Activated CD4-positive, alpha-beta T cell treated with anti-CD3 and anti-CD28 coated beads, Interleukin-2, amount 50 U/mL, for 24 hours (primary cell): ENCODE results near the gene TRMT112.
"Not testable (repeated sequence)": the region's sequence is repeated elsewhere in the genome, so short reads cannot be mapped to it uniquely, and the experiment has no call there.

Experiments
- DNase-seq, 2 donors: peaks; one replicate each; pipeline ENCODE4 v3.0.0-alpha.2; 2020; ENCODE audit warnings: low read depth in 1 of 2, low spot score in 1 of 2

The TRMT112 gene

DNA sequence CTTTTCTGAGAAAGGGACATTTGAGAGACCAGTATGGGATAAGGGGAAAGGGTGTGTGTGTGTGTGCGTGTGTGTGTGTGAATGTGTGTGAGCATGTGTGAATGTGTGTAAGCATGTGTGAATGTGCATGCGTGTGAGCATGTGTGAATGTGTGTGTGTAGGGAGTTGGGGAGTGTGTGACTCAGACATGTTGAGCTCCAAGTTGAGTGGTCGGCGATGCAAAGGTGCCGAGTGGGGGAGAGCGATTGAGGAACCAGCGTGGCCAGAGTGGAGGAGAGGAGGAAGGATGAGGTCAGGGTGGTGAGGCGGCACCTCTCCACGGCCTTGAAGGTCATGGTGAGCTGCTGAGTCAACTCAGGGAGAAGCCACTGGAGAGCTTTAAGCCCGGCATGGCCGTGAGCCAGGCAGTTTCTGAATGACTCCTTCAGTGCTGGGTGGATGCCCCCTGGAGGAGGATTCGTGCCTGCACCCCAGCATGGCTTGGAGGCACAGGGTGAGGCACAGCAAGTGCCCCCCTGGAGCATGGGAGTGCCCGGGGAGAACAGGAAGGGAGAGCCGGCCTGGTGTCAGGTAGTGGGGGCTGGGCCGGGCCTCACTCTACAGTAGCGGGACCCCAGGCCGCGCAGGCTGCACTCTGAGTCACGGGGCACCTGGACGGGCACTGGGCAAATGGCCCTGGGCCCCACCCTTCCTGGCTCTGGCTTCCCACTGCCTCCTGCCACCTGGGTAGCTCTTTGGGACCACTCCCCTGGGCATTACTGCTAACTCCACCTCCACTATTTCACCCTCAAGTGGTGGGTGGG lies 14.4 kb upstream of the TRMT112 start:
- peak; percentile 31 to 54 for DNase-seq

DNA sequence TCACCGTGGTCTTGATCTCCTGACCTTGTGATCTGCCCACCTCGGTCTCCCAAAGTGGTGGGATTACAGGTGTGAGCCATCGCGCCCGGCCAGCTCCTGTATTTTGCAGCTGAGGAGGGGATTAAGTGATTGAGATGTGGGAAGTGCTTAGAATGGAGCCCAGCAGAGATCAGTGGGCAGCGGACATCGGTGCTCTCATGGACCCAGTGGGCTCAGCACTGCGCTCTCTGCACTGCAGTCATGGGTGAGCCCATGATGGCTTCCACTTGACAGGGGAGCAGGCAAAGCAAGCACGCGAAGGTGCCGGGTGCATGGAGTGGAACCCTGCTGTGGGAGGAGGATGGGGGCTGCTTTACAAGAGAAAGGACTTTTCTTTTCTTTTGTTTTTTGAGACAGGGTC lies 13.5 kb upstream of the TRMT112 start:
- no peak for DNase-seq

DNA sequence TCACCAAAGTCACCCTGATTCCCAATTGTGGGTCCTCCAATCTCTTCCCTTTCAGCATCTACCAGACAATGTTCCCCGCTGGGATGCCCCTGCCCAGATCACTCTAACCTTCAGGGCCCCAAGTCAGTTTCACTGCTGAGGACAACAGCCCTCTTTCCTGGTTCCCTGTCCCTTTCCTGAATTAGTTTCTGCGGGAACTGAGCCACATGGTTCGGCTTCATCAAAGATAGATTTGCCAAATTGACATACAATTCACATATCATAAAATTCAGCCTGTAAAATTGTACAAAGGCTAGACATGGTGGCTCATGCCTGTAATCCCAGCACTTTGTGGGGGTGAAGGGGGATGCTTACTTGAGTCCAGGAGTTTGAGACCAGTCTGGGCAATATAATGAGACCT lies 10.6 kb upstream of the TRMT112 start:
- no peak for DNase-seq

DNA sequence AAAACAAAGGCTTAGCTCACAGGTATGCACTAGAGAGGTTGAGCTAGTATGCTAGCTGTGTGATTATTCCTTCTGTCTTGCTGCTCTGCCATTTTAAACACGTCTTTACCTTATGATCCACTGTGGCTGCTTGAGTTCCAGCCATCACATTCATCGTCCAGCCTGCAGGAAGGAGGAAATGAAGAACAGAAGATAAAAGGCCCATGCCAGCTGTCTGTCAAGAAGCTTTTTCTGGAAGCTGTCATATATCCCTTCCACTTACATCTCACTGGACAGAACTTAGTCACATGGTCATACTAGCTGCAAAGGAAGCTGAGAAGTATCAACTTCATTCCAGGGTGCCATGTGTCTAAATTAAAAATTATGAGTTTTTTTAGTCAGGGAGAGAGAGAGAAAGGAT lies 10.0 kb upstream of the TRMT112 start:
- DNase-seq: no peak

DNA sequence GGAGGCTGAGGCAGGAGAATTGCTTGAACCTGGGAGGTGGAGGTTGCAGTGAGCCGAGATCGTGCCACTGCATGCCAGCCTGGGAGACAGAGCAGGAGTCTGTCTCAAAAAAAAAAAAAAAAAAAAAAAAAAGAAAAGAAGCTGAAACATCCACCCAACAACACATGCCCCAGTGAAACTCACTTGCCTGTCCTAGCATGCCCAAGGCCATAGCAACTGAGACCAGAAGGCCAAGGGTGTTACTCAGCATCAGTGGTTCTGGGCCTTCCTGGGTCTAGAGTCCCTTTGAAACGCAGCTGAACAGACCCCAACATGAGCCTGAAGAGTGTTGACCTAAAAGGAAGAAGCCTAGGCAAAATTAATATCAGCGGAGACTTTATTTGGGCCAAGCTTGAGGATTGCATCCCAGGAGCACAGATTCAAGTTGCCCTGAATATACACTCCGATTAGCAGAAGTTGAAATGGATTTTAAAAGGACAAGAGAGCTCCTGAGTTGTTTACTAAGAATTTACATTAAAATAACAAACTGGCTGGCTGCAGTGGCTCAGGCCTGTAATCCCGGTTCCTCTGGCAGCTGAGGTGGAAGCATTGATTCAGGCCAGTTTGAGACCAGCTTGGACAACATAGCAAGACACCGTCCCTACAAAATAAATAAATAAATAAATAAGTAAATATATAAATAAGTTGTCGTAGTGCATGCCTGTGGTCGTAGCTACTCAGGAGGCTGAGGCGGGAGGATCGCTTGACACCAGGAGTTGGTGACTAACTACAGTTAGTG lies 7.5 kb upstream of the TRMT112 start:
- DNase-seq: no peak

DNA sequence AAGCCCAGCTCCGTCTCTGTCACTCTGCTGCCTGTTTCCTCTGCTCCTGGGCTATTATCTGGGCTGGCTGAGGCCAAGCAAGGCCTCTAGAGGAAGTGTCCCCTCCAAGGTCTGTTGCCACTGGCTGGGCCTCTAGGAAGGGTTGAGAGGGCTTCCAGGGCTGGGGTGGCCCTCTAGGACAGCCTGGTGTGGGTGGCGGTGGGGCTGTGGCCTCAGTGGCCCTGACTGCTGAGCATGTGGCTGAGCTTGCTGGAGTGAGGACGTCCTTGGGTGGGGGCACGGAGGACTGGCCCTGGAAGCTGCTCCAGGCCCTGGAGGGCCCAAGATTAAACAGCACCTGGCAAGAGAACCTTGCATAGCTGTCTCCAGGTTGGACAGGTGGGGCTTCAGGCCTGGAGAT lies 6.6 kb upstream of the TRMT112 start:
- not testable (repeated sequence) for DNase-seq

DNA sequence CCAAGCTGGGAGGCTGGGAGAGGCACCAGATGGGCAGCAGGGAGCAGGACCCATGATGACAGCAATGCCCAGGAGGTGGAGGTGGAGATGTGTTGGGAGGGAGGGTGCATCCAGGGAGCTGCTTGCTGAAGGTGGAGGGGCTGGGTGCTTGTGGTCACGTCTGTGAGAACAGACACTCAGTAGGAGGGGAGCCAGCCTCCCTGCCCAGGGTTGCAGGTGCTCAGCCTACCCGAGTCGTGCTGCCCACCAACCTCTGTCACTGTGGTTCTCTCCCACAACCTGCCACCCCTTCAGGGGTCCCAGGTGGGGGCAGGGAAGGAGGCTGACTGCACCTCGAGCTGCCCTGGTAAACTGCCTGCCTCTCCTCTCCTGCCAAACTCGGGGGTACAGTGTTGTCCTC lies 6.0 kb upstream of the TRMT112 start:
- DNase-seq: no peak

DNA sequence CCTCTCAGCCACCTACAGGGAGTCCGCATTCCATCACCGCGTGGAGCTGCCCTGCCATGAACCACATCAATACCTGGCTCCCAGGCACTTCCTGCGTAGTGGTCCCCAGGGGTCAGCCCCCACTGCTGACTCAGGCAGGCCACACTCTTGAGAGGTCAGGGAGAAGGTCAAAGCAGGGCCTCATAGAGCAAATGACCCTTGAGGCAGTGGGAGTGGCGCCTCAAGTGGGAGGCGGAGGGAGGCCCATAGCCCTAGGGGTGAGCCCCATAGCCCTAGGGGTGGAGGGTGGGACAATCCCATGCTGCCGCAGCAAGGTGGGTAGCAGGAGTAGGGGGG lies 5.5 kb upstream of the TRMT112 start:
- DNase-seq: no peak

DNA sequence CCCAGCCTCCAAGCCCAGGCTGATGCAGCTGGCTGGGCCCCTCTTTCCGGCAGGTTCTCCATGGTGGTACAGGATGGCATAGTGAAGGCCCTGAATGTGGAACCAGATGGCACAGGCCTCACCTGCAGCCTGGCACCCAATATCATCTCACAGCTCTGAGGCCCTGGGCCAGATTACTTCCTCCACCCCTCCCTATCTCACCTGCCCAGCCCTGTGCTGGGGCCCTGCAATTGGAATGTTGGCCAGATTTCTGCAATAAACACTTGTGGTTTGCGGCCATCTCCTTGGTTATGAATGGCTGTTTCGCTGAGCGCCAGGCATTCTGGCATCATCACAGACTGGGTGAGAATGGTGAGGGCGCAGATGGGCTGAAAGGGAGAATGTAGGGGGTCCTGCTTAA lies 4.2 kb upstream of the TRMT112 start:
- no peak for DNase-seq

DNA sequence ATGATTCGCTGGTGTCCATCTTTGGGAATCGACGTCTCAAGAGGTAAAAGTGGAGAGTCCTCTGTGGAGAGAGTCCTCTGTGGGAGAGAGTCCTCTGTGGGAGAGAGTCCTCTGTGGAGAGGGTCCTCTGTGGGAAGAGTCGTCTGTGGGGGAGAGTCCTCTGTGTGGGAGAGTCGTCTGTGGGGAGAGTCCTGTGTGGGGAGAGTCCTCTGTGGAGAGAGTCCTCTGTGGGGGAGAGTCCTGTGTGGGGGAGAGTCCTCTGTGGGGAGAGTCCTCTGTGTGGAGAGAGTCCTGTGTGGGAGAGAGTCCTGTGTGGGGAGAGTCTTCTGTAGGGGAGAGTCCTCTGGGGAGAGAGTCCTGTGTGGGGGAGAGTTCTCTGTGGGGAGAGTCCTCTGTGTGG lies 3.7 kb upstream of the TRMT112 start:
- no peak for DNase-seq

DNA sequence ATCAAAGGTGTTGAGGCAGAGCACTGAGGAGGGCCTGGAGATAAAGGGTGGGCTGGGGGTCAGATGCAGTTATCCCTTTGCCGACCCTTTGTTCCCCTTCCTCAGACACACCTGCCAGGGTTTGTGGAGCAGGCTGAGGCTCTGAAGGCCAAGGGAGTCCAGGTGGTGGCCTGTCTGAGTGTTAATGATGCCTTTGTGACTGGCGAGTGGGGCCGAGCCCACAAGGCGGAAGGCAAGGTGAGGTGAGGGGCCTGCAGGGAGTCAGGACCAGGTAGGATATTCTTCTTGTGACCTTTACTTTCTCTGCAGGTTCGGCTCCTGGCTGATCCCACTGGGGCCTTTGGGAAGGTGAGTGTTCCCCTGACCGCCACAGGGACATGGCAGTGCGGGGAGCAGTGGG lies 3.2 kb upstream of the TRMT112 start:
- no peak for DNase-seq

DNA sequence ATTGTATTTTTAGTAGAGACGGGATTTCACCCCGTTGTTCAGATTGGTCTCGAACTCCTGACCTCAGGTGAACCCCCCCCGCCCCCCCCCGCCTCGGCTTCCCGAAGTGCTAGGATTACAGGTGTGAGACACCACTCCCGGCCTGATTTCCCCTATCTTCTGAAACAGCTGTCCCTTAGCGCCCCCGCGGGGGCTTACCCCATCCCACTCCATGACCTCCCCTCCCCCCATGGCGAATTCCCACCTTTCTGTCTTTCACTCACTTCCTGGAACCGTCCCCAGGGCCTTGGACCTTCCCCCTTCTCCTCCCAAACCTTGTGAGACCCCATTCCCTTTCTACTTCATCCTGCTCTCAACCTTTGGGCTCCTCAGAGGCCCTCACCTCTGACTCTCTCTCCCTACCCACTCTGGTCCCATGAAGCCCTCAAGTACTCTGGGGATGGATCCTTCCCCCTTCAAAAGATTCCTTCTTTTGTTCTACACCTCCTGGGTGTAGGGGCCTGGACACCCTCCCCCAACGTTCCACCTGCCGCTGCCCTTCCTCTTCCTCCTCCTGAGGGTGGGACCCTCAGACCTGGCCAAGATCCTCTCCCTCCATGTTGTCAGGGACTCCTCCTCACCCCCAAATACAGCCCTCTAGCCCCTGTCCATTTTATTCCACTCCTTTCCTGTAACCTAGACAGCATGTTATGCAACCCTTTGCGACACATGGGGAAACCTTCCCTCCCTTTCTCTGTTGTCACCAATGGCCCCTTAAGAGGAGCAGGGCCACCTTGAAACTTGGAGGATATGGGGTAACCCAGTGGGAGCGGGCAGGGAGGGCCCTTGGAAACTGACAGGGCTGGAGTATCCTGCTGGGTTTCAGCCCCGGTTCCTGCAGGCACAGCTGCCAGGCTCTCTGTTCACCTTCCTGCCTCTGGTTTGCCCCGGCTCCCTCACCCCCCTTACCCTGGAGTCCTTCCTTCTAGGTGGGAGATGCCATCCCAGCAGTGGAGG lies 1.7 kb upstream of the TRMT112 start:
- no peak for DNase-seq

DNA sequence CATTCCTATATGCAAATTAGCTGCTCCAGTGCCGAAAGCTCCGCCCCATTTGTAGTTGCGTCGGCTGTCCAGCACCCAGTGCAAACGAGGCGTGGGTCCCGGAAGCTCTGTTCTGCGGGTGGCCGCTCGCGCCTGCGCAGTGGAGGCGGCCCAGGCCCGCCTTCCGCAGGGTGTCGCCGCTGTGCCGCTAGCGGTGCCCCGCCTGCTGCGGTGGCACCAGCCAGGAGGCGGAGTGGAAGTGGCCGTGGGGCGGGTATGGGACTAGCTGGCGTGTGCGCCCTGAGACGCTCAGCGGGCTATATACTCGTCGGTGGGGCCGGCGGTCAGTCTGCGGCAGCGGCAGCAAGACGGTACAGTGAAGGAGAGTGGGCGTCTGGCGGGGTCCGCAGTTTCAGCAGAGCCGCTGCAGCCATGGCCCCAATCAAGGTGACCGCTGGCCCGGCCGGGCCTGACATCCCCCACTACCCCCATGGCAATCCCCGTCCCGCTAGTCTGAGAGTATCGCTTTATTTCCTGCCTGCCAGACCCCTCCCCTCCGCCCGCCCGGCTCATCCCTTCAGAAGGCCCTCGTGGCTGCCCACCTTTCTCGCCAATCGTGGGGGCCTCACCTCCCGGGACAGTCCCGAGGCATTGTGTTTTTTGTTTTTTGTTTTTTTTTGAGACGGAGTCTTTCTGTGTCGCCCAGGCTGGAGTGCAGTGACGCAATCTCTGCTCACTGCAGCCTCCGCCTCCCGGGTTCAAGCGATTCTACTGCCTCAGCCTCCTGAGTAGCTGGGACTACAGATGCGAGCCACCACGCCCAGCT lies 804 bp upstream of the TRMT112 start, which contains the start of gene PRDX5:
Gene PRDX5, plus strand, starts transcription at position 161 of the 805 bp plus-strand sequence. Its CDS starts 95 bp downstream, at position 256.
- DNase-seq: peak; percentile 91

DNA sequence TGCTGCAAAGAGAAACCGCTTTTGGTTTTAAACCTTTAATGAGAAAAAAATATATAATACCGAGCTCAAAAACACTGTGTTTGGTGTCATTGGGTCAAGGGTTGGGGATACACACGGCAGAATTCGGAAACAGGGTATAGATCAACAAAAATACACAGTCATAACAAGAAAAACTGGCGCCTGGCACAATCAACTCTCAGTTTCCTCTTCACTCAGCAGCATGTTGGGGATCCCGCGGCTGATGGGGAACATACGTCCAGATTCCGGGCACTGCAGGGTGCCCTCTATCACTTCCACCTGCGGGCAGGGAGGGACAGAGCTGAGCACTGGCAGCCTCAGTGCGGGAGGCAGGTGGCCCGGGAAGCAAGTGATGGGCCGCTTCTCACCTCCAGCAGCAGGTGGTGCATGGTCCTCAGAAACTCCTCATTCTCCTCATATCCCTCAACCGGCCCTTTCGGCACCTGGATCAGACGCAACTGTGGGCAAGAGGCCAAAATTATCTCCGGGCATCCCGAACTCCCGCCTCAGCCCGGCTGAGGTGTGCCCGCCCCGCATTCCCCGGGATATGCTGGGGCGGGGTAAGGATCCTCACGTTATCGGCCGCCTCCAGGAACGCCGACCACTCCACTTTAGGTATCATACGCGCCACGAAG lies 561 bp downstream of the TRMT112 start:
- no peak for DNase-seq

DNA sequence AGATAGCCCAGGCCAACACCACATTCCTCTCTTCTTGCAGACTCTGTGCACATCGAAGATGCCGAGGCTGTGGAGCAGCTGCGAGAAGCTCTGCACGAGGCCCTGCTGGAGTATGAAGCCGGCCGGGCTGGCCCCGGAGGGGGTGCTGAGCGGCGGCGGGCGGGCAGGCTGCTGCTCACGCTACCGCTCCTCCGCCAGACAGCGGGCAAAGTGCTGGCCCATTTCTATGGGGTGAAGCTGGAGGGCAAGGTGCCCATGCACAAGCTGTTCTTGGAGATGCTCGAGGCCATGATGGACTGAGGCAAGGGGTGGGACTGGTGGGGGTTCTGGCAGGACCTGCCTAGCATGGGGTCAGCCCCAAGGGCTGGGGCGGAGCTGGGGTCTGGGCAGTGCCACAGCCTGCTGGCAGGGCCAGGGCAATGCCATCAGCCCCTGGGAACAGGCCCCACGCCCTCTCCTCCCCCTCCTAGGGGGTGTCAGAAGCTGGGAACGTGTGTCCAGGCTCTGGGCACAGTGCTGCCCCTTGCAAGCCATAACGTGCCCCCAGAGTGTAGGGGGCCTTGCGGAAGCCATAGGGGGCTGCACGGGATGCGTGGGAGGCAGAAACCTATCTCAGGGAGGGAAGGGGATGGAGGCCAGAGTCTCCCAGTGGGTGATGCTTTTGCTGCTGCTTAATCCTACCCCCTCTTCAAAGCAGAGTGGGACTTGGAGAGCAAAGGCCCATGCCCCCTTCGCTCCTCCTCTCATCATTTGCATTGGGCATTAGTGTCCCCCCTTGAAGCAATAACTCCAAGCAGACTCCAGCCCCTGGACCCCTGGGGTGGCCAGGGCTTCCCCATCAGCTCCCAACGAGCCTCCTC lies 1.5 kb downstream of the TRMT112 start:
- DNase-seq: not testable (repeated sequence)

DNA sequence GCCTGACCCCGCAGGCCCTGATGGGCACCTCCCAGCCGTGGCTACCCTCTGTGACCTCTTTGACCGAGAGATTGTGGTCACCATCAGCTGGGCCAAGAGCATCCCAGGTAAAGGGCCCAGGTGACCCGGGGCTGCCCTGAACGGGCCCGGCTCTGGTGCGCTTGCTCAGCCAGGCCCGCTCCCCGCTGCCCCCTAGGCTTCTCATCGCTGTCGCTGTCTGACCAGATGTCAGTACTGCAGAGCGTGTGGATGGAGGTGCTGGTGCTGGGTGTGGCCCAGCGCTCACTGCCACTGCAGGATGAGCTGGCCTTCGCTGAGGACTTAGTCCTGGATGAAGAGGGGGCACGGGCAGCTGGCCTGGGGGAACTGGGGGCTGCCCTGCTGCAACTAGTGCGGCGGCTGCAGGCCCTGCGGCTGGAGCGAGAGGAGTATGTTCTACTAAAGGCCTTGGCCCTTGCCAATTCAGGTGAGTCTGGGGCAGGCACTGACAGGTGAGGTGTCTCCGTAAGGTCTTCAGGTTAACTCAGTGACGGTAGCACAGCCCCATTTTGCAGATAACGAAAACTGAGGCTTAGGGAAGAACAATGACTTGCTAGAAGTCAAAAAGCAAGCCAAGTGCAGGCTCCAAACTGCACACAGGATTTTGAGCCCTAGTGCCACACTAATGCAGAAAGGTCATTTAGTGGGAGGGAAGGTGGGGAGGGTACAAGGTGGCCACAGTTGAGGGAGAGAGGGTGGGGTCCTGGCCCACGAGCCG lies 2.4 kb downstream of the TRMT112 start:
- no peak for DNase-seq

DNA sequence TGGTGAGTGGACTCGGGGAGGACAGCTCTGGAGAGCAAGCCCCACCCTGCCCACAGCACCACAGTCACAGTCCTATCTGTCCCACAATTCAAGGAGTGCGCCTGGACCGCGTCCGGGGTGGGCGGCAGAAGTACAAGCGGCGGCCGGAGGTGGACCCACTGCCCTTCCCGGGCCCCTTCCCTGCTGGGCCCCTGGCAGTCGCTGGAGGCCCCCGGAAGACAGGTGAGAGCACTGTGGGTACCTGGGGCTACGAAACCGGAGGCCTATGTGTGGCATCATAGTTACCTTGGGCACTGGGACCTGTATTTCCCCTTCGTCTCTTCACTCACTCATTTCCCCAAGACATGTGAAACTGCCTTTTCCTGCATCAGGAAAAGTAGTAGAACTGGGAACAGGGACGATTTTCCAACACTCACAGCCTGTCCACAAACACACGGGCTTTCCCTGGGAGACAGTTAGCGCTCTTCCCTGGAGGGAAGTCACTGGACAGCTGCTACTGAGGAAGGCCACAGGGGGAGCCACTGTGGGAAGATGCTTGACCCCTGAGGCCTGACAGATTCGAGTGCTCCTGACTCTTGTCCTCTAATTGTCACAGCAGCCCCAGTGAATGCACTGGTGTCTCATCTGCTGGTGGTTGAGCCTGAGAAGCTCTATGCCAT lies 3.1 kb downstream of the TRMT112 start:
- DNase-seq: no peak
